Stimulated activated CD8-positive, alpha-beta memory T cell treated with anti-CD3 and anti-CD28 coated beads, Interleukin-7, amount 100 ng/mL, for 4 hours (primary cell): ENCODE measurements around the gene PSG2.
"Not testable (repeated sequence)": the region's sequence is repeated elsewhere in the genome, so short reads cannot be mapped to it uniquely, and the experiment has no call there.

ENCODE experiments used
- DNase-seq, 2 donors: peaks; one replicate each; pipeline ENCODE4 v3.0.0-alpha.2; 2020; ENCODE audit warnings: low read depth in 2 of 2

Gene PSG2

GRCh38 chr19:43078311-43078710, 4.2 kb downstream of the PSG2 start:
- no peak for DNase-seq

- not testable (repeated sequence) for DNase-seq
Observed at GRCh38 chr19:43077881-43078280, 4.6 kb downstream of the PSG2 start.

- not testable (repeated sequence) for DNase-seq
Observed at GRCh38 chr19:43062418-43062817, 20.1 kb downstream of the PSG2 start.

- not testable (repeated sequence) for DNase-seq
Observed at GRCh38 chr19:43061326-43061725, 21.2 kb downstream of the PSG2 start.

GRCh38 chr19:43060254-43060653, 22.2 kb downstream of the PSG2 start:
- not testable (repeated sequence) for DNase-seq

GRCh38 chr19:43059482-43059881, 23.0 kb downstream of the PSG2 start:
- DNase-seq = not testable (repeated sequence)

GRCh38 chr19:43058440-43058839, 24.1 kb downstream of the PSG2 start:
- DNase-seq = not testable (repeated sequence)

- DNase-seq = not testable (repeated sequence)
Observed at GRCh38 chr19:43047966-43048365, 34.5 kb downstream of the PSG2 start.

- DNase-seq = not testable (repeated sequence)
Observed at GRCh38 chr19:43046578-43046977, 35.9 kb downstream of the PSG2 start.

- DNase-seq = not testable (repeated sequence)
Observed at GRCh38 chr19:43043492-43044180, 38.9 kb downstream of the PSG2 start.

GRCh38 chr19:43031645-43032044, 50.9 kb downstream of the PSG2 start:
- not testable (repeated sequence) for DNase-seq

GRCh38 chr19:43028866-43029265, 53.6 kb downstream of the PSG2 start:
- DNase-seq = no peak

- DNase-seq = not testable (repeated sequence)
Observed at GRCh38 chr19:43027985-43028384, 54.5 kb downstream of the PSG2 start.

GRCh38 chr19:43027061-43027460, 55.4 kb downstream of the PSG2 start:
- not testable (repeated sequence) for DNase-seq

- not testable (repeated sequence) for DNase-seq
Observed at GRCh38 chr19:43026369-43026768, 56.1 kb downstream of the PSG2 start, which contains the start of gene PSG11. TSS of gene PSG11 (minus strand) at chr19:43026469. CDS start at chr19:43026372, 97 bp downstream.

GRCh38 chr19:43022098-43022497, 60.4 kb downstream of the PSG2 start:
- not testable (repeated sequence) for DNase-seq

- not testable (repeated sequence) for DNase-seq
Observed at GRCh38 chr19:43021629-43022028, 60.9 kb downstream of the PSG2 start.

GRCh38 chr19:43019588-43019987, 62.9 kb downstream of the PSG2 start:
- DNase-seq = not testable (repeated sequence)
